HEK293 (cell line): ENCODE results near the gene DCST2.

Source experiments
- CTCF ChIA-PET: fragments of 350-600 bp; formaldehyde crosslinking; extraction: SDS; loops from one replicate; lab custom pipeline; 2021; ENCODE audit warnings: antibody characterized with exemption; lab: Yijun Ruan, JAX
- POLR2A ChIA-PET: fragments of 300-600 bp; formaldehyde crosslinking; extraction: SDS; loops from one replicate; lab custom pipeline; 2020; ENCODE audit warnings: antibody characterized with exemption, inconsistent platforms; lab: Yijun Ruan, JAX
- H3K27ac ChIP-seq: fragments of 200-500 bp; sonication (Bioruptor generic); 2 replicates; pipeline ENCODE4 v1.5.1; 2014; ENCODE audit warnings: low read depth, low read length, control low read depth, inconsistent platforms; ENCODE audit errors: extremely low read depth
- H3K36me3 ChIP-seq, 2 experiments: fragments of 200-500 bp in 1 of 2; sonication (Bioruptor generic) in 1 of 2; 1 replicate in 1 of 2; 2 replicates in 1 of 2; pipeline ENCODE4 v1.5.1; 2014 to 2017; ENCODE audit warnings: inconsistent platforms in 2 of 2, low read length in 2 of 2; ENCODE audit not compliant: control insufficient read depth in 2 of 2, insufficient read depth in 1 of 2
- H3K4me1 ChIP-seq: fragments of 200-500 bp; sonication (Bioruptor generic); 2 replicates; pipeline ENCODE4 v1.5.1; 2014; ENCODE audit warnings: mild to moderate bottlenecking, low read length, inconsistent platforms; ENCODE audit not compliant: control insufficient read depth, insufficient read depth
- H3K4me3 ChIP-seq: 2 replicates; pipeline ENCODE4 v1.5.1; 2011; ENCODE audit warnings: low read depth, mild to moderate bottlenecking, control low read depth, low read length, moderate library complexity
- H3K9me3 ChIP-seq: fragments of 200-500 bp; sonication (Bioruptor generic); 2 replicates; pipeline ENCODE4 v1.5.1; 2014; ENCODE audit warnings: low read depth, low read length, inconsistent platforms; ENCODE audit not compliant: control insufficient read depth, insufficient read depth
- GLI2 ChIP-seq: fragments of 450-650 bp; formaldehyde crosslinking; IDR thresholded peaks from 2 replicates; pipeline ENCODE4; 2017; ENCODE audit warnings: missing biosample characterization, missing genetic modification characterization, low read depth, borderline replicate concordance
- GLIS2 ChIP-seq: fragments of 450-650 bp; formaldehyde crosslinking; IDR thresholded peaks from 2 replicates; pipeline ENCODE4 v1.5.1; 2016; ENCODE audit warnings: missing biosample characterization, missing genetic modification characterization
- HOXC10 ChIP-seq: sonication (generic); formaldehyde crosslinking; IDR thresholded peaks from 2 replicates; pipeline ENCODE4 v1.8.1; 2023; ENCODE audit warnings: mild to moderate bottlenecking, missing genetic modification reagents
- IKZF3 ChIP-seq: fragments of 450-650 bp; IDR thresholded peaks from 2 replicates; pipeline ENCODE4 v1.5.0; 2018; ENCODE audit warnings: missing biosample characterization, mild to moderate bottlenecking, missing genetic modification characterization, moderate library complexity
- MZF1 ChIP-seq: fragments of 450-650 bp; formaldehyde crosslinking; IDR thresholded peaks from 2 replicates; pipeline ENCODE4 v1.5.1; 2017; ENCODE audit warnings: missing biosample characterization, missing genetic modification characterization, borderline replicate concordance
- SP7 ChIP-seq: fragments of 450-650 bp; formaldehyde crosslinking; IDR thresholded peaks from 2 replicates; pipeline ENCODE4 v1.5.1; 2016; ENCODE audit warnings: missing biosample characterization, missing genetic modification characterization
- YY2 ChIP-seq: fragments of 450-650 bp; formaldehyde crosslinking; IDR thresholded peaks from 2 replicates; pipeline ENCODE4 v1.5.1; 2016; ENCODE audit warnings: missing biosample characterization, missing genetic modification characterization
- ZBTB20 ChIP-seq: fragments of 450-650 bp; formaldehyde crosslinking; IDR thresholded peaks from 2 replicates; pipeline ENCODE4 v1.5.1; 2016; ENCODE audit warnings: missing biosample characterization, missing genetic modification characterization
- ZNF132 ChIP-seq: fragments of 450-650 bp; formaldehyde crosslinking; IDR thresholded peaks from 2 replicates; pipeline ENCODE4 v1.5.1; 2017; ENCODE audit warnings: missing biosample characterization, missing genetic modification characterization, borderline replicate concordance
- ZNF140 ChIP-seq: fragments of 450-650 bp; formaldehyde crosslinking; IDR thresholded peaks from 2 replicates; pipeline ENCODE4 v1.5.1; 2016; ENCODE audit warnings: missing biosample characterization, missing genetic modification characterization
- ZNF202 ChIP-seq: fragments of 450-650 bp; formaldehyde crosslinking; IDR thresholded peaks from 2 replicates; pipeline ENCODE4 v1.5.1; 2016; ENCODE audit warnings: missing biosample characterization, missing genetic modification characterization, borderline replicate concordance
- ZNF274 ChIP-seq, 2 experiments: fragments of 200-500 bp in 1 of 2; fragments of 450-650 bp in 1 of 2; sonication (Bioruptor generic) in 1 of 2; formaldehyde crosslinking in 1 of 2; IDR thresholded peaks; 2 replicates each; pipeline versions ENCODE4 v1.5.1 to v1.6.1; 2014 to 2016; ENCODE audit warnings: borderline replicate concordance in 1 of 2, inconsistent platforms in 1 of 2, low read length in 1 of 2, missing biosample characterization in 1 of 2, missing genetic modification characterization in 1 of 2
- ZNF350 ChIP-seq: fragments of 450-650 bp; formaldehyde crosslinking; IDR thresholded peaks from 2 replicates; pipeline ENCODE4 v1.5.0; 2017; ENCODE audit warnings: missing biosample characterization, mild to moderate bottlenecking, missing genetic modification characterization
- ZNF416 ChIP-seq: fragments of 450-650 bp; formaldehyde crosslinking; IDR thresholded peaks from 2 replicates; pipeline ENCODE4 v1.5.1; 2016; ENCODE audit warnings: missing biosample characterization, missing genetic modification characterization
- ZNF530 ChIP-seq: fragments of 450-650 bp; formaldehyde crosslinking; IDR thresholded peaks from 2 replicates; pipeline ENCODE4 v1.5.1; 2016; ENCODE audit warnings: low read depth, missing biosample characterization, missing genetic modification characterization
- ZNF549 ChIP-seq: fragments of 450-650 bp; IDR thresholded peaks from 2 replicates; pipeline ENCODE4 v1.5.1; 2018; ENCODE audit warnings: missing biosample characterization, missing genetic modification characterization, mild to moderate bottlenecking, inconsistent platforms, moderate library complexity
- ZNF560 ChIP-seq: fragments of 450-650 bp; formaldehyde crosslinking; IDR thresholded peaks from 2 replicates; pipeline ENCODE4 v1.5.1; 2017; ENCODE audit warnings: missing biosample characterization, missing genetic modification characterization, borderline replicate concordance
- ZNF621 ChIP-seq: fragments of 450-650 bp; formaldehyde crosslinking; IDR thresholded peaks from 2 replicates; pipeline ENCODE4 v1.5.1; 2017; ENCODE audit warnings: missing biosample characterization, missing genetic modification characterization
- ZNF639 ChIP-seq: fragments of 450-650 bp; formaldehyde crosslinking; IDR thresholded peaks from 2 replicates; pipeline ENCODE4 v1.5.1; 2016; ENCODE audit warnings: missing biosample characterization, missing genetic modification characterization
- ZNF76 ChIP-seq: fragments of 450-650 bp; formaldehyde crosslinking; IDR thresholded peaks from 2 replicates; pipeline ENCODE4; 2016; ENCODE audit warnings: low read depth, missing biosample characterization, missing genetic modification characterization, borderline replicate concordance
- ZNF837 ChIP-seq: fragments of 450-650 bp; formaldehyde crosslinking; IDR thresholded peaks from 2 replicates; pipeline ENCODE4 v1.5.1; 2016; ENCODE audit warnings: missing biosample characterization, missing genetic modification characterization
- ZNF843 ChIP-seq: fragments of 450-650 bp; formaldehyde crosslinking; IDR thresholded peaks from 2 replicates; pipeline ENCODE4 v1.5.1; 2016; ENCODE audit warnings: missing biosample characterization, missing genetic modification characterization
- TF ChIP-seq, protein P1 (sequence below): fragments of 450-650 bp; formaldehyde crosslinking; IDR thresholded peaks from 2 replicates; pipeline ENCODE4 v1.5.1; 2017; ENCODE audit warnings: missing biosample characterization, missing genetic modification characterization
- TF ChIP-seq, protein P2 (sequence below): fragments of 450-650 bp; formaldehyde crosslinking; IDR thresholded peaks from 2 replicates; pipeline ENCODE4 v1.5.1; 2016; ENCODE audit warnings: missing biosample characterization, missing genetic modification characterization
- TF ChIP-seq, protein P3 (sequence below): fragments of 450-650 bp; formaldehyde crosslinking; IDR thresholded peaks from 2 replicates; pipeline ENCODE4 v1.5.1; 2016; ENCODE audit warnings: missing biosample characterization, missing genetic modification characterization

Gene DCST2

DNA sequence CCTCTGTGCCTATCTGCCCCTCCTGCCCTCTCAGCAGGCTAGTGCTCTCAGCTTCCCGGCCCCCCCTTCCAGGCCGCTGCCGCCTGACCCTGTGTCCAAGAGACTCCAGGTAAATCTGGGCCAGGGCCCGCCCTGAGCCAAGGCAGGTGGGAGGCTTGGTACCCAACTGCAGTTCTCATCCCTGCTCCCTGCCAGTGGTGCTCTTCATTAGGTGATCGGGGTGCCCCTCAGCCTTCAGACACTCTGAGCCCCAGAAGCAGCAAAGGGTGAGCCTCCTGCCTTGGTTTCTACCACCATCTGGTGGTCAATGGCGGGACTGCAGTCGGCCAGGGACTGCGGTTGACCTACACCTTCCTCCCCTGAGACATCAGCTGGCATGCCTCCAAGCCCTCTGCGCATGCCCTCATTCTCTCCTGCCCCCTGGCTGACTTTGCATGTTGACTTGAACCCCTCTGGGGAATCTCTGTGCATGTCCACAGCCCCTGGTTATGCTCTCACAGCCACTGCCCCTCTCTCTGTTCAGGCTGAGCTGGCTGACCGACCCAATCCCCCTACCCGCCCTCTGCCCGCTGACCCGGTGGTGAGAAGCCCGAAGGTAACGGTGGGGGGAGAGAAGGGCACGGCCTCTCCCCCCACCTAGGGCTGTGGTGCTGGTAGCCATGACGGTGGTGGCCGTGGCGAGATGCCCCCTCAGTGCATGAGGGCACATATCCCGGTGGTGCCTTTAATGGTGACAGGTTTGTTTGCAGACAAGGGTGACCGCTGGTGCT lies 28.0 kb upstream of the DCST2 start (continued):
- TF ChIP-seq, protein P1, sequence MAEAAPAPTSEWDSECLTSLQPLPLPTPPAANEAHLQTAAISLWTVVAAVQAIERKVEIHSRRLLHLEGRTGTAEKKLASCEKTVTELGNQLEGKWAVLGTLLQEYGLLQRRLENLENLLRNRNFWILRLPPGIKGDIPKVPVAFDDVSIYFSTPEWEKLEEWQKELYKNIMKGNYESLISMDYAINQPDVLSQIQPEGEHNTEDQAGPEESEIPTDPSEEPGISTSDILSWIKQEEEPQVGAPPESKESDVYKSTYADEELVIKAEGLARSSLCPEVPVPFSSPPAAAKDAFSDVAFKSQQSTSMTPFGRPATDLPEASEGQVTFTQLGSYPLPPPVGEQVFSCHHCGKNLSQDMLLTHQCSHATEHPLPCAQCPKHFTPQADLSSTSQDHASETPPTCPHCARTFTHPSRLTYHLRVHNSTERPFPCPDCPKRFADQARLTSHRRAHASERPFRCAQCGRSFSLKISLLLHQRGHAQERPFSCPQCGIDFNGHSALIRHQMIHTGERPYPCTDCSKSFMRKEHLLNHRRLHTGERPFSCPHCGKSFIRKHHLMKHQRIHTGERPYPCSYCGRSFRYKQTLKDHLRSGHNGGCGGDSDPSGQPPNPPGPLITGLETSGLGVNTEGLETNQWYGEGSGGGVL (tag by site-specific recombination) = 0 out of 2 replicates have a peak, but pooled peaks have one; percentile 13
- no peak for TF ChIP-seq ZNF274 (IDR thresholded peaks at IDR 0.05; ENCODE audit: low read length)
- no peak for TF ChIP-seq ZNF274 (tag by site-specific recombination; IDR thresholded peaks at IDR 0.05; ENCODE audit: borderline replicate concordance)
- TF ChIP-seq, protein P2, sequence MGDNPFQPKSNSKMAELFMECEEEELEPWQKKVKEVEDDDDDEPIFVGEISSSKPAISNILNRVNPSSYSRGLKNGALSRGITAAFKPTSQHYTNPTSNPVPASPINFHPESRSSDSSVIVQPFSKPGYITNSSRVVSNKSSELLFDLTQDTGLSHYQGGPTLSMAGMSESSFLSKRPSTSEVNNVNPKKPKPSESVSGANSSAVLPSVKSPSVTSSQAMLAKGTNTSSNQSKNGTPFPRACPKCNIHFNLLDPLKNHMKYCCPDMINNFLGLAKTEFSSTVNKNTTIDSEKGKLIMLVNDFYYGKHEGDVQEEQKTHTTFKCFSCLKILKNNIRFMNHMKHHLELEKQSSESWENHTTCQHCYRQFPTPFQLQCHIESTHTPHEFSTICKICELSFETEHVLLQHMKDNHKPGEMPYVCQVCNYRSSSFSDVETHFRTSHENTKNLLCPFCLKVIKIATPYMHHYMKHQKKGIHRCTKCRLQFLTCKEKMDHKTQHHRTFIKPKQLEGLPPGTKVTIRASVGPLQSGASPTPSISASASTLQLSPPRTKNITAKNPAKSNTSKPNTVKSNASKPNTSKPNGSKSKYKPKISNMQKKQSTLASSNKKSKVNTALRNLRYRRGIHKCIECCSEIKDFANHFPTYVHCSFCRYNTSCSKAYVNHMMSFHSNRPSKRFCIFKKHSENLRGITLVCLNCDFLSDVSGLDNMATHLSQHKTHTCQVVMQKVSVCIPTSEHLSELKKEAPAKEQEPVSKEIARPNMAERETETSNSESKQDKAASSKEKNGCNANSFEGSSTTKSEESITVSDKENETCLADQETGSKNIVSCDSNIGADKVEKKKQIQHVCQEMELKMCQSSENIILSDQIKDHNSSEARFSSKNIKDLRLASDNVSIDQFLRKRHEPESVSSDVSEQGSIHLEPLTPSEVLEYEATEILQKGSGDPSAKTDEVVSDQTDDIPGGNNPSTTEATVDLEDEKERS (tag by site-specific recombination) = no peak
- peak; percentile 42; the same call in 1 of the 2 replicates for TF ChIP-seq SP7 (tag by site-specific recombination)
- no peak for TF ChIP-seq ZNF76

DNA sequence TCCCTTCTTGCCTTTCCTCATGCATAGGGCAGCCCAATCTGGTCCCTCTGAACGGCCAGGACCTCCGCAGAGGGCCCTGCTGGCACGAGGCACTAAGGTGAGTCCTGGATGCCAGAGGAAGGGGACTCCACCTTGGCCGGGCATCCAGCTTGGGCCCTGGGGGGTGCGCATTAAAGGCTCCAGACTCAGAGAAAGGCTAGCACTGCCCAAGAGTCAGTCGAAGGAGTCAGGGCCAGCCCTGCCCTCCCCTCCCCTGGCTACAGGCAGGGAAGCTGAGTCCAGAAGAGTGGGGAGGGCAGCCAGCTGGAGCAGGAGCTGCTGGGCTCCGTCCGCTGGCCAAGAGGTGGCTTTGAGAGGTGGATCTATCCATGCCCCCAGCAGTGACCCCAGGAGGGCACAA lies 27.2 kb upstream of the DCST2 start:
- Histone ChIP-seq H3K4me3 (no peak overlapping the region), H3K27ac (no peak overlapping the region), H3K4me1 (no peaks in the 10 kb centered on the region; the same call in none of the 2 replicates), H3K36me3 (peaks cover 0 to 50% of the 10 kb centered on the region in 2 experiments; a peak in 1 of 3 replicates), H3K9me3 (no peaks in the 10 kb centered on the region)
- ChIA-PET CTCF (interaction anchor here (0.6 to 10.9 kb wide), 19 partner anchors 9 to 582 kb away, joined by 3 to 117 read pairs (median 4); partner anchors contain the start of genes ADAM15, EFNA3 and SHC1), POLR2A (interaction anchor here (1.3 to 1.7 kb wide), 4 partner anchors 10 to 105 kb away, joined by 3 to 7 read pairs (median 4); partner anchors contain the start of genes ADAM15 and PBXIP1)
- TF ChIP-seq ZNF549 (tag by site-specific recombination) (no peak), GLIS2 (tag by site-specific recombination) (peak; percentile 43), ZNF621 (no peak)

DNA sequence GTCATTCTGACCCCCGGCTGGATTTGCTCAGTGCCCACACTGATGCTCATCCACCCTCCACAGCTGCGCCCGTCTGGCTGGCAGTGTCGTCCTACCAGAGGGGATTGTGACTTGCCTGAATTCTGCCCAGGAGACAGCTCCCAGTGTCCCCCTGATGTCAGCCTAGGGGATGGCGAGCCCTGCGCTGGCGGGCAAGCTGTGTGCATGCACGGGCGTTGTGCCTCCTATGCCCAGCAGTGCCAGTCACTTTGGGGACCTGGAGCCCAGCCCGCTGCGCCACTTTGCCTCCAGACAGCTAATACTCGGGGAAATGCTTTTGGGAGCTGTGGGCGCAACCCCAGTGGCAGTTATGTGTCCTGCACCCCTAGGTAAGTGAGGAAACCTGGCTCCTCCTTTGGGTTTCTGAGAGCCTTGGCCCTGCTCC lies 24.2 kb upstream of the DCST2 start:
- no peaks in the 10 kb centered on the region; the same call in 1 of the 2 replicates for H3K4me1 ChIP-seq
- CTCF ChIA-PET = interaction anchor here (0.5 to 10.9 kb wide), 7 partner anchors 7 to 592 kb away, joined by 3 to 117 read pairs (median 3); no protein-coding TSS in a partner anchor
- H3K27ac ChIP-seq = no peak overlapping the region
- POLR2A ChIA-PET = interaction anchor here (0.6 to 1.4 kb wide), 2 partner anchors 37 to 86 kb away, joined by 3 read pairs; no protein-coding TSS in a partner anchor
- peaks cover 0 to 69% of the 10 kb centered on the region in 2 experiments; a peak in 1 of 3 replicates for H3K36me3 ChIP-seq
- H3K9me3 ChIP-seq = no peaks in the 10 kb centered on the region
- H3K4me3 ChIP-seq = no peak overlapping the region
- TF ChIP-seq ZNF530 (tag by site-specific recombination) = no peak
- TF ChIP-seq GLI2 = no peak
- TF ChIP-seq ZNF843 (tag by site-specific recombination) = no peak
- TF ChIP-seq ZNF132 (tag by site-specific recombination) = no peak
- no peak for TF ChIP-seq ZNF202
- no peak for TF ChIP-seq ZNF639 (tag by site-specific recombination)
- no peak for TF ChIP-seq YY2 (tag by site-specific recombination)
- no peak for TF ChIP-seq ZNF837 (tag by site-specific recombination)
- no peak for TF ChIP-seq MZF1 (tag by site-specific recombination)
- TF ChIP-seq HOXC10 (CRISPR knock-in tag) = no peak
- no peak for TF ChIP-seq ZBTB20 (tag by site-specific recombination)
- no peak for TF ChIP-seq ZNF560 (tag by site-specific recombination)
- TF ChIP-seq, protein P3, sequence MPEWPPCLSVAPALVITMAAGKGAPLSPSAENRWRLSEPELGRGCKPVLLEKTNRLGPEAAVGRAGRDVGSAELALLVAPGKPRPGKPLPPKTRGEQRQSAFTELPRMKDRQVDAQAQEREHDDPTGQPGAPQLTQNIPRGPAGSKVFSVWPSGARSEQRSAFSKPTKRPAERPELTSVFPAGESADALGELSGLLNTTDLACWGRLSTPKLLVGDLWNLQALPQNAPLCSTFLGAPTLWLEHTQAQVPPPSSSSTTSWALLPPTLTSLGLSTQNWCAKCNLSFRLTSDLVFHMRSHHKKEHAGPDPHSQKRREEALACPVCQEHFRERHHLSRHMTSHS (tag by site-specific recombination) = no peak
- TF ChIP-seq ZNF416 (tag by site-specific recombination) = no peak
- no peak for TF ChIP-seq ZNF140 (tag by site-specific recombination)
- TF ChIP-seq IKZF3 = no peak
- TF ChIP-seq ZNF350 (tag by site-specific recombination) = no peak
